Stimulated activated CD8-positive, alpha-beta memory T cell treated with anti-CD3 and anti-CD28 coated beads, Interleukin-7, amount 100 ng/mL, for 1 hour (primary cell): ENCODE measurements around the gene EPSTI1.
"Not testable (repeated sequence)": the region's sequence is repeated elsewhere in the genome, so short reads cannot be mapped to it uniquely, and the experiment has no call there.

ENCODE experiments used
- DNase-seq, 2 donors: peaks; one replicate each; pipeline ENCODE4 v3.0.0-alpha.2; 2020; ENCODE audit warnings: low read depth in 2 of 2

Gene EPSTI1

DNA sequence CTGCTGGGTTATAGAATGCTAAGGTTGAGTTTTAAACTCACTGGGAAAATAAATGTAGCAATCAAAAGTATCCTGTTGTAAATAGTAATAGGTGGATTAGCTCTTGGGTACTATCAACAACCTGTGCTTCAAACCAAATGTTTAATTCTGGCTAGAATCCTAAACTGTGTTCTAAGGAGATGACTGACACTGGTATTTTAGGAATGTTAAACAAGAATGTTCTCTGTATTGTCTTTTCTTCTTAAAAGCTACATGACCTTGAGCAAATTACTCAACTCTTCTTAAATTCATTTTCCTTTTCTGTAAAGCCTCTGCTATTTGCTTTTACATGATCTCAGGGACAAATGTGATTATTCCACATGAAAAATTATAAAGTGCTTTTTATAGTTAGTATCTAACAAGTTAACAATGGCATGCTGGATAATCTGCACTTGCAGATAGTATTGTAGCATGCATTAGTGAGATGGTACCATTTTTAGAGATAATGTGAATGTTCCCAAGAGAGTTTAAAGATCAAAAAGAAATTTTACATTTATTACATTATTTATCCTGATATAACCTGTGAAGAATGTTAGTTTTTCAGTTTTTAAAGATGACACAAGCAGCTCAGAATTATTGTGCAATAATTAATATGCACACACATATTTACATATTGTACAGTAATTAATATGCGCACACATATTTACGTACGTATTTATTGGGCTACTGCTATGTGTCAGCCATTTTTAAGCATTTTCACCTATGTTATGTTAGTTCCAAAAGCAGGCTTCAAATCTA, 13.6 kb upstream of the EPSTI1 start:
- DNase-seq: no peak

DNA sequence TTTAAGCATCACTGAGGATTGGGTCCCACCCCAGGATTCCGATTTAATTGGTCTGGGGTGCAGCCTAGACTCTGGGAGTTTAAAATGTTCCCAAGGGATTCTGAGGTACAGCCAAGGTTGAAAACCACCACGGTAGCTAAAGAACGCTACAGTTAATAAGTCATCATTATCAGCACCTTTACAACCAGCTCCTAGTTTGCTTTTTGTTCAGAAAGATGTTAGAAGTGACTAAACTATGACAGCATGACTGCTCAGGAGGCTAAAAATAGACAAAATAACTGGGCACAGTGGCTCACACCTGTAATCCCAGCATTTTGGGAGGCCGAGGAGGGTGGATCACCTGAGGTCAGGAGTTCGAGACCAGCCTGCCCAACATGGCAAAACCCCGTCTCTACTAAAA, 11.7 kb upstream of the EPSTI1 start:
- no peak for DNase-seq

DNA sequence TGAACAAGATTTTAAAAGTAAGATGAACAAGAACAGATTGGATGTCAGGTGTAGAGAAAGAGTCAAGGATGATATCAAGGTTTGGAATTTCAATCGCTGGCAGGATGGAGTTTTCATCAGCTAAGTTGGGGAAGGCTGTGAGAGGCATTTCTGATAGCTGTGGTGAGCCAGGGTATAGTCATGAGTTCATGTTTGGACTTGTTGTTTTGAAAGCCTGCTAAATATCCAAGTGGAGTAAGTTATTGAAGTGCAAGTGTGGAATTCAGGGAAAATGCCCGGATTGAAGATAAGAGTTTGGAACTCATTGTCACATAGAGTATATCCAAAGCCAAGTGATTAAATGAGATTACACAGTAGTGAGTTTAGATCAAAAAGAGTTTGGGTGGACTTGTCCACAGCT, 11.0 kb upstream of the EPSTI1 start:
- DNase-seq: no peak

DNA sequence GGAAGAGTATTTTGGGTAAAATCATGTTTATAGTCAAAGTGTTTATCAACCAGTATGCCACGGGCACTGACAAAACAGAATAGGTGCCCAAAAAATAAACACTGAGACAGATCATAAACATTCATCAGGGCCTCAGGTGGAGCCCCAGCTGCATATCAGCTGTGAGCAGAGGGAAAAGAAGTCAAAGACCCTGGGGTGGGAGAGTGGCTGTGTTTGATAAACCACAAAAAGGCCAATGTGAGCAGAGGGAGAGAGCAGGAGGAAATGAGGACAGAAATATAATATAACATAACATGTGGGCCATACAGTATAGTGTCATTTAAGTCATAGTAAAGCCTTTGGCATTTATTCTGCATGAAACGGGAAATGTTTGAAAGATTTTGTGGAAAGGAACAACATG, 10.0 kb upstream of the EPSTI1 start:
- no peak for DNase-seq

DNA sequence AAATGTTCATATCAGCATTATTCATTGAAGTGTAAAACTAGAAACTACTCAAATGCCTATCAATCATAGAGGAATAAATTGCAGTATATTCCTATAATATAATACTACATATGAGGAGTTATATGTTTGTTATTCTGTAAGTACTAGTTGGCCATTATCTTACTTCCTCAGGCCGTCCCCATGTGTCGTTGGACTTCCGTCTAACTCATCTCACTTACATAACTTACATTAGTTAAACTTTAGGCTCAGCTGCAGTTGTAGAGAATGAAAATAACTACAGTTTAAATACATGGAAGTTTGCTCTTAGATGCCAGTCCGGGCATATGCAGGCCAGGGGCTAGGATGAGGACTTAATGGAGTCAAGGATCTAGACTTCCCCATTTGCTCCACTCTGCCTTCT, 8.6 kb upstream of the EPSTI1 start:
- DNase-seq: no peak

DNA sequence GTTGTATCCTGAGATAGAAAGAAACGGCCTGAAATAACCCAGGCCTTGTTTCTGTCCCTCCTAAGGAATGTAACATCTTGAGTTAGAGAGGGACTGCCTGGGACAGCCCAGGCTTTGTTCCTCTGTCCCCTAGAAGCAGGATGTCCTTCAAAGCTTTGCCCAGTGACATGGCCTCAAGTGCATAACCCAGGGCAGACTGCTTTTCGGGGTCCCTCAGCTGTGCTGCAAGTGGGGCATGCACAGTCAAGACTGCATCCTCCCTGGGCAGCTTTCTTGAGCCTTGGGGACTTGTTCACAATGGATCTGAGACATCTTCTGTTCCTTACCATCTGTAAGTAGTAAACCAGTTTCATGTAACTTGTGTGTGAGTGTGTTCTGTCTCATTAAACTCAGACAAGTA, 7.5 kb upstream of the EPSTI1 start:
- no peak for DNase-seq

DNA sequence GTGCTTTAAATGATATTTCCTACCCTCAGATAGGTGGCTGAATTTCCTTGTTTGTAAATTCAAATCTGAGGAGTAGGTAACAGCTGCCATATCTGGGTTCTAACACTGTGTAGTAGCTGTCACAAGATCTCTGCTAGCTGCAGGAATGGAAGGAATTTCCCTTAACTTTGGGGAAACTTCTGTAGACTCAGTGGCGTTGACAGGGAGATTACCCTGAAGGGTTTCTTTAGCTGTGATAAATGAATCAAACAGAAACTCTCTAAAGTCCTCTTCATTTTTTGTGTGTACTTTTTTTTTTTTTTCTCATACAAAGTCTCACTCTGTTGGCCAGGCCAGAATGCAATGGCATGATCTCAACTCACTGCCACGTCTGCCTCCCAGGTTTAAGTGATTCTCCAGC, 5.3 kb upstream of the EPSTI1 start:
- DNase-seq: no peak

DNA sequence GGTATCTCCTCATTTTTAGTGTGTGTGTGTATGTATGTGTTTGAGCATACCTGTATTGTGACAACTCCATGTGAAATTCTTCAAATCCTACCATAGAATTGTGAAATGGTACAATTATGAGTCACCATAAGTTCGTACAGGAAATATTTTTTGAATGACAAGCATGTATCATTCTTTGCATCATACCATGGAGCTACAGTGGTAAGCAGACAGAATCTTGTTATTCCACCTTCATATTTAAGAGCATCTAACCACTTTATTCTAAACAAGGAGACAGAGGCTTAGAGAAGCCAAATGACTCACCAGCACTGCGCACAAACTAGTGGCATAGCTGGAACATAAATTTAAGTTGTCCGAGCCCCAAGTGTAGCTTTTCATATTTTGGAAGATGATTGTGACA, 4.5 kb upstream of the EPSTI1 start:
- DNase-seq: no peak

DNA sequence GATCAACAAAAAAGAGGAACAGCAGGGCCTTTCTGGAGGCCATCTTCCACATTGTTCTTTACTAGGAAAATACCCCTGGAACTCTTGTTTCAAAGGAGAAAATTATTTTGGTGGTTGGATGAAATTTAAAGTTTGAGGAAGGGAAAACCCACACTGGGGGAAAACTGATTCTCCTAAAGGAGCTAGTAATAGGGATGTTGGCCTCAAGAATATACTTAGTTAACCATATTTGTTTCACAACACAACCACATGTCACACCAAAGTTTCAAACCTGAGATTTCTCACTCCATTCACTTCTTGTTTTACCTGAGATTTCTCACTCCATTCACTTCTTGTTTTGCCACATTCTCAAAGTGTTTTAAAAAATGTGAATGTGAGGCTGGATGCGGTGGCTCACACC, 2.8 kb upstream of the EPSTI1 start:
- DNase-seq: no peak

DNA sequence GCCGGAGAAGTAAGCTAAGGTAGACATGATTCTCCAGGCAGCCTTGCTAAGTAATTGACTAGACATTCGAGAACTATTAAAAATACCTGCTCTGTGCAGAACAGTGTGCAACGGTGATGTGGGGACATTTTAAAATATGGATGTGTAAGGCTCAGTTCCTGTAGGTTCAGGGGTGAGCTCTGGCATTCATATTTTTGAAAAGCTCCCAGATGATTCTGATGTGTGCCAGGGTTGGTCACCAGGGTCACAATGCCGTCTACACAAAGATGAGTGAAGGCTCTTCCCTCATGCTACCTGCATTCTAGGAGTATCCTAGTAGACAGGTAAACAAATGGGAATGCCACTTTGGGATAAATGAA, 702 bp upstream of the EPSTI1 start:
- DNase-seq: no peak

DNA sequence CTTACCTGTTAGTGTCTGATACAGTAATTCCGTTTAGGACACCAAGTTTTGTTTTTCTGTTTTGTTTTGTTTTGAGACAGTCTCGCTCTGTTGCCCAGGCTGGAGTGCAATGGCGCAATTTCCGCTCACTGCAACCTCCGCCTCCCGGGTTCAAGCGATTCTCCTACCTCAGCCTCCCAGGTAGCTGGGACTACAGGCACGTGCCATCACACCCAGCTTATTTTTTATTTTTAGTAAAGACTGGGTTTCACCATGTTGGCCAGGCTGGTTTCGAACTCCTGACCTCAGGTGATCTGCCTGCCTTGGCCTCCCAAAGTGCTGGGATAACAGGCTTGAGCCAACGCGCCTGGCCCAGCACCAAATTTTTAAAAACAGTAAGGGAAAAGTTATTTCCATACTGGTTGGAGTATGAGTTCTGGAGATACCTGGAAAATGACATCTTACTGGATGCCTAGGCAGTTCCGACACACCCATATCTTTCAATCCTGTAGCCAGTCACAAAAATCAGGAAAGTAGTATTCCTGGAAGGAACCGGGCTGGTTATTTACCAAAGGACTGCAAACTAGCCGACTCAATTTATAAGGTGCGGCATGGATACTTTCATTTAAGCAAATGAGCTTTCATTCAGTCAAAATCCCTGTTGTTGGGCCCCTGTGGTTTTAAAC, 676 bp downstream of the EPSTI1 start:
- DNase-seq: not testable (repeated sequence)

DNA sequence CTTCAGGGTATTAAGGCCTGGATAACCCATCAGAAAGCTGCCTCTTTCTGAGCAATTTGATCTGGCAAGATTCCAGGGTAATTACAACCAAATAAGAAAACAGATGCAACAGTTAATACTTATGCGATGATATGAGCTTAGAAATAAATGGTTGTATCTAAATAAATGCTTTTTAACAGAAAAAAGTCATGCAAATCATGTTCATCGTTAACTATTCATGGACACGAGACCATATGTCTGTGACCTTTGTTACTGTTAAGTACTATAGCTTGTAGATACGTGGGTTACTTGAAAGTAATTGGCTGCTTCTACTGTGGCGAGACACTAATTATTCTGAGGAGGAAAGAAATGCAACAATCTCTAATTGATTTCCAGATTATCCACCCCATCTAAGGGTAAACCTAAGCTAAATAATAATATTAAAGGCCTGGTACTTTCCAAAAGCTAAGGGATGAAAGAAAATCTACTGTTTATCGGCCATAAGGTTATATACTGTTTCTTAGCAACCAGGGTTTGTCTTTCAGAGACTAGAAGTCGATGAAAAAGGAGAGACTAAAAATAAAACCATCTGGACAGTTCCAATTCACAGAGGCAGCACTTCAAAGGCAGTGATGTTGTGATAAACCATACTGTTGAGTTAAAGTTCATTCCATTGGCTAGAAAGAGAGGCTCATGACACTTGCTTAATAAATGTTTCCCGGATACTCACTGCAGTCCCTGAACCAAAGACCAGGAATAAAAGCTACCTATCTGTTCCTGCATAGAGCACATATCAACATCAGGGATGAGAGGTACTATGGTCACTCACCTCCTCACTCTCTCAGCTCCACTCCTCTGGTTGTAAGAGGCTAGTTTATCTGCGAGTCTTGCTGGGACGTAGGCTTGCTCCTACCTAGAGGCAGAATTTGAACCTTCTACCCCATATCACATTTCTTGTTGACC, 1.5 kb downstream of the EPSTI1 start:
- no peak for DNase-seq

DNA sequence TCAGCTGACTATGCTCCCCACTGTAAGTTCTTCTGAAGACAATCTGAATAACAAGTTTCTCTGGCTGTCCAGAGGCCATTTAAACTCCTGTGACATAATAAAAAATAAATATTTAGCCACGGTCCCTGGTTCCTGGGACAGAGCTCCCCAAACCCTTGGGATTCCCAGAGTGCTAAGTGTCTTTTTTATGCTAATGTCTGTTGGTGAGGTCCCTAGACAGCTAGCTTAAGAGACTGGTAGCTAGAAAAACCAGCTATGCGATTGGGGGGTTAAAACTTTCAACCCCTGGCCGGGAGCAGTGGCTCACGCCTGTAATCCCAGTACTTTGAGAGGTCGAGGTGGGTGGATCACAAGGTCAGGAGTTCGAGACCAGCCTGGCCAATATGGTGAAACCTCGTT, 5.9 kb downstream of the EPSTI1 start:
- DNase-seq: no peak

DNA sequence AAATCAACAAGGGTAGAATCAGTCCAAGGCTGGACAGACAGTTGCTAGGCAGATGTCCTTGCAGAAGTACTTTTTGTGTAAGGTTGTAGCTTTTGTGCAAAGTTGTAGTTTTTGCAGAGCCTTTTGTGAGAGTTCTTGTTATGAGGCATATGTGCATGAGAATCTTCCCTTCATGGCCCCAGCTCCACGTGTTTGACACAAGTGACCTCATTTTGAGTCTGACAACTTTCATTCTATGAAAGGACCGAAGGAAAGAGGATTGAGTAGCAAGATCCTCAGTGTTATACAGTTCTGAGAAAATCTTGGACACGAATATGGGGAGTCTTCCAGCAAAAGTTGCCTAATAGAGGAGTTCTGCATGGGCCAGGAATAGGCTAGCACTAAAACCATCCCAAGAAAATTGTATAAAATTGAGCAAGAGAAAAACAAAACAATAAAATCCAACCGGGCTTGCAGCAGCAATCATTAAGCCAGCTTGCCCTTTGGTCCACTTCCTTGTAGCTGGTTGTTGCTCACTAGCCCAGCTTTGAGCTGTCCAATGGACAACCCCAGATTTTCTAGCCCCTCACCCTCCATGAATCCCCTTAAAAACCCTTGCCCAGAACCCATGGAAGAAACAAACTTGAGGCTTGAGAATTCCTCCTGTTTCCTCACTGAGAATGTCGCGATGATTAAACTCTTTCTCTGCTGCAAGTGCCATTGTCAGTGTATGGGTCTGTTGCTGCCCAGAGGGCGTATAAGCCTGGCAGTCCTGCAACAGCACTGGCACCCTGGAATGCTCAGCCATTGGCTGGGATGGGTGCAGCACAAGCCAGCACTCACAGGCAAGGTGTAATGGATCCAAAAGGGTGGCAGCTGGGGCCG, 6.5 kb downstream of the EPSTI1 start:
- DNase-seq: no peak

DNA sequence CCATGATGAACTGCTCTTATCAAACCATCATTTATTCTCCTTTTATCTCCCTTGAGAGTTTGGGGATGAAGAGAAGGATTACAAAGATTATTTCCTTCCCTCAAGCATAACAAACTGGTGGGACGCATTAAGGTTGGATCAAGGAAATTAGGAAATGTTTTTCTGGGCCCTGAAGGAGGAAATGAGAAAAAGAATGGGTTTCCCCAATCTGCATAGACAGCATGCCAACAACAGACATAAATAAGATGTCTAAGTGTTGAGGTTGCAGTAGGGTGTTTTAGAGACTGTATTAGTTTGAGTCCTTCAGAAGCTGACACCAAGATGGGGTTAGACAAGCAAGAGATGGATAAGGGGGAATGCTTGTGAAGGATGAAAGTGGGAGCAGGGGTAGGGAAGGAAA, 7.3 kb downstream of the EPSTI1 start:
- DNase-seq: no peak

DNA sequence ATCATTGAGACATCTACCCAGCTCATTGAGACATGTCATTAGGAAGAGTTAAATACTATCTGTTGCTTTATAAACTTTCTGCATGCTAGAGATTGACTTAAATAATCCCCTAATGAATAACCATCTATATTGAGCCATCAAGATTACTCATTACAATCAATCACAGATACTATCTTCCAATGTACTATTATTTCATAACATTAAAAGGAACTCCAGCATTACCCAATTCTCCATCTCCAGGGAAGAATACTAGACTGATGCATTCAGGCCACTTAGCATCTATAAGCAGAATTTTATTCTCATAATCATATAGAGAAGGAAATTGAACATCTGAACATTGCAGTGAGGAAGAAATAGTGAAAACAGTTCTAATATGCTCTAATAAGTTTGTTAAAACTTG, 8.0 kb downstream of the EPSTI1 start:
- no peak for DNase-seq

DNA sequence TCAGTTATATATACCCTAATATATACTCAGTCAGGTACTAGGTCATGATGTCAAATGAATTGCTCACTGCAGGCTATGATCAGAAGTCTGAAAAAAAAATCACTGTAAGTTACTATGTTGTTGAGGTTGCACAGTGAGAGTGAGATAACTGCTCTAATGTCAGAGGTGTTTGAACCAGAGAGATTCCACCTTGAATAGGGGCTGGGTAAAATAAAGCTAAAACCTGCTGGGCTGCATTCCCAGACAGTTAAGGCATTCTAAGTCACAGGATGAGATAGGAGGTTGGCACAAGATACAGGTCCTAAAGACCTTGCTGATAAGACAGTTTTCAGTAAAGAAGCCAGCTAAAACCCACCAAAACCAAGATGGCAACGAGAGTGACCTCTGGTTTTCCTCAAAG, 10.2 kb downstream of the EPSTI1 start:
- DNase-seq: no peak

DNA sequence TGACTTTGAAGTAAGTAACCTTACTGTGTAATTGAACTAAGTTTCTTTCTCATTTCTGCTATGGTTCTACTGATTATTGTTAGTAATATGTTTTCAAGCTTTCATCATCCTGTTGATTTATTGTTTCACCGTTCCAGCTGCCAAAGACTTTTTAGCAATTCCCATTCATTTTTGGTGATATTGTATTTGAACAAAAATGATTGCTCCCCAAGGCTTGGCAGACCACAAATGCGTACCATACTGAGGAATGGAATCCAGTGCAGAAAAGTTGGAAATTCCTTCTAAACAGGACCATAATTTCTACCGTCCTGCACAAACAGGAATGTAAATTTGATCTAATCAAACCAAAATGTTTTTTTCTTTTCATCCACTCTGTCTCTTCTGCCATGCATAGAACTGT, 10.7 kb downstream of the EPSTI1 start:
- no peak for DNase-seq

DNA sequence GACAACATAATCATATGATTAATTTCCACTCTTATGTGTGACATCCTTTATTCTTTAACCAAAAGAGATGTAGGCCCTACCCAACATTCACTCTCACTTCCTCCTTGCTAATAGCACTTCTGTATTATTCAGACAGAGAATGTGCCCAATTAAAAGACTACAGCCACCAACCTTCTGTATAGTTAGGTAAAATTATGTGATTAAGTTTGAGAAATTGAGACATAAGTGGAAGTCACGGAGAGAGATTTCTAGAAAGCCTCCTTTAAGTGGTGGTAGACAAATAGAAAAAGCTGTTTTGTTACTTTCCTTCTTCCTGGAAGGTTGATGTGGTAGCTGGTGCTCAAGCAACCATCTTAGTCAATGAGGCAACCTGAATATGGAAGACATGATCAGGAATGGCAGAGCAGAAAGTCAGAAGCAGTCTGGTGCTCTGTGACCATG, 14.8 kb downstream of the EPSTI1 start:
- DNase-seq: no peak

DNA sequence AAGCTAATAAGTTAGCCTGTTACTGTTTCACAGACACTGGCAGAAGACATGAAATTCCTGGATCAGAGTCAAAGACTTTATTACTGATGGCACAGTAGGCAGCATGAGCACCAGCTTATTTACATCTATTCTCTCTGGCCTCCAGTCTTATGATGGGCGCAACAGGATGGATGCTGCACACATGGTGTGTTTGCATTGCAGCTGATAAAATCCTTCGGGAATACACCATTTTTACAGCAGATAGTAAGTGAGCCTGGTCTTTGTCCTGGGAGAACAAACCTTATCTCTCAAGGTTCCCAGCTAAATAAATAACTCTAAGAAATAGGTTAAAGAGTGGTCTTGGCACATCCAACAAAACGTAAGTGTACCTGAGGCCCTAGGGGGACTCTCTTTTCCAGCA, 16.0 kb downstream of the EPSTI1 start:
- DNase-seq: no peak

DNA sequence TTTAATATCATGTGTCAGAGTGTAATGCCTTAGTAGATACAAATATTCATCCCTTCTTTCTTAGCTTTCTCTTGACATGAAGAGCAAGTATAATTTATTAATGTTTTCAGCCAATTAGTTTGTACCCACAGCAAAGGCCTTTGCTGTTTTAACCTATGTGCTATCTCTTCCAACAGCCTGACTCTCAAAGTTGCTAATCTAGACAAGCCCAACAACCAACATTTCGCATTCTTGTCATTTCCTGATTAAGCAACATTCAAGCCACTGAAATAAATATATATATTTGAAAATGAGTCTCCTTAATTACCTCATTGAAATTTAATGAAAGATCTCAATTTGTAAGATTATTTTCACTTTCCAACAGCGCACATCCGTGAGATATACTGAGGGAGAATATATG, 18.5 kb downstream of the EPSTI1 start:
- no peak for DNase-seq
